Umbilical cord (tissue), 2 donors: Measurements from ENCODE around the gene RNF208. TPM values are rescaled to one million over a fixed set of nuclear protein-coding genes. Genes with fewer than 3 reads are reported as not detected.
A peak's percentile ranks its signal among the peaks of the same experiment; 100 is the strongest.
"Not testable (repeated sequence)": the region's sequence is repeated elsewhere in the genome, so short reads cannot be mapped to it uniquely, and the experiment has no call there.

Experiments
- DNase-seq: peaks from one replicate; pipeline ENCODE4 v3.0.0-alpha.2; 2015; ENCODE audit warnings: low spot score
- total RNA-seq: library from RNA; depleted of rRNA; stranded (reverse); fragments of >200 nt; gene quantifications from one replicate; pipeline ENCODE4 v1.2.3, GENCODE V29; 2014; ENCODE audit warnings: low replicate concordance; ENCODE audit not compliant: insufficient read depth

RNF208 gene
- total RNA-seq, 1 donor from 2014 or later: not detected

DNA sequence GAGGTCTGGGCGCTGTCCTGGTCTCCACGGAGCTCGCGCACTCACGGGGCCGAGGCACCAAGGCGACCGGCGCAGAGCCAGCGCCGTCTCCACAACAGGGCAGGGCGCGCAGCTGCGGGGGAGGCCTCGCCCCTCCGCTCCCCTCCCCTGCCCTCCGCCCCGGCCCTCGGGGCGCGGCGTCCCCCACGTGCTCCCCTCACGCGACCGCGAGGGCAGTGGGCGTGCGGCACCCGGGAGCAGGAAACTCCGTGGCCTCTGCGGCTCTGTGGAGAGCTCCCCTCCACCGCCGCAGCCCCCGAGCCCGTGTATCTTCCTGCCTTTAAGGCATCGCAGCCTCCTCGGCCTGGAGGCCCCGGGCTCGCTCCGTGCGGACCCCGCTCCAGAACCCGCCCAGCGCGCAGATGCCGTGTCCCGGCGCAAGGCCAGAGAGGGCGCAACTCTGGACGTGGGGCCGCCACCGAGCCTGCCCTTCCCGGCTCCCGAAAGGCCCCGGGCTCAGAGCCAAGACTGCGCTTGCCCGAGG lies 18.3 kb upstream of the RNF208 start:
- DNase-seq: peak; percentile 80

DNA sequence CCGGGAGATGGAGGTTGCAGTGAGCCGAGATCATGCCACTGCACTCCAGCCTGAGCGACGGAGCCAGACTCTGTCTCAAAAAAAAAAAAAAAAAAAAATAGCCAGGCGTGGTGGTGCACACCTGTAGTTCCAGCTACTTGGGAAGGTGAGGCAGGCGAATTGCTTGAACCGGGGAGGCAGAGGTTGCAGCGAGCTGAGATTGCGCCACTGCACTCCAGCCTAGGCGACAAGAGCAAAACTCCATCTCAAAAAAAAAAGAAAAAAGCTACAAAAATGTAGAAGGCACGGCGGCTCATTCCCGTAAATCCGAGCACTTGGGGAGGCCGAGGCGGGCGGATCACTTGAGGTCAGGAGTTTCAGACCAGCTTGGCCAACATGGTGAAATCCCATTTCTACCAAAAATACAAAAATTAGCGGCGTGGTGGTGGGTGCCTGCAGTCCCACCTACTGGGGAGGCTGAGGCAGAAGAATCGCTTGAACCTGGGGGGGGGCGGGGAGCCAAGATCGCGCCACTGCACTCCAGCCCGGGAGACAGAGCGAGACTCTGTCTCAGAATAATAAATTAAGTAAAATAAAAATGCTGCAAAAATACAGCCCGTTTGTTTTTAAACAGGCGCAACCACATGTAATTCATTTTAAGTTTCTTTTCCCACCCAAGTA lies 17.6 kb upstream of the RNF208 start:
- not testable (repeated sequence) for DNase-seq

DNA sequence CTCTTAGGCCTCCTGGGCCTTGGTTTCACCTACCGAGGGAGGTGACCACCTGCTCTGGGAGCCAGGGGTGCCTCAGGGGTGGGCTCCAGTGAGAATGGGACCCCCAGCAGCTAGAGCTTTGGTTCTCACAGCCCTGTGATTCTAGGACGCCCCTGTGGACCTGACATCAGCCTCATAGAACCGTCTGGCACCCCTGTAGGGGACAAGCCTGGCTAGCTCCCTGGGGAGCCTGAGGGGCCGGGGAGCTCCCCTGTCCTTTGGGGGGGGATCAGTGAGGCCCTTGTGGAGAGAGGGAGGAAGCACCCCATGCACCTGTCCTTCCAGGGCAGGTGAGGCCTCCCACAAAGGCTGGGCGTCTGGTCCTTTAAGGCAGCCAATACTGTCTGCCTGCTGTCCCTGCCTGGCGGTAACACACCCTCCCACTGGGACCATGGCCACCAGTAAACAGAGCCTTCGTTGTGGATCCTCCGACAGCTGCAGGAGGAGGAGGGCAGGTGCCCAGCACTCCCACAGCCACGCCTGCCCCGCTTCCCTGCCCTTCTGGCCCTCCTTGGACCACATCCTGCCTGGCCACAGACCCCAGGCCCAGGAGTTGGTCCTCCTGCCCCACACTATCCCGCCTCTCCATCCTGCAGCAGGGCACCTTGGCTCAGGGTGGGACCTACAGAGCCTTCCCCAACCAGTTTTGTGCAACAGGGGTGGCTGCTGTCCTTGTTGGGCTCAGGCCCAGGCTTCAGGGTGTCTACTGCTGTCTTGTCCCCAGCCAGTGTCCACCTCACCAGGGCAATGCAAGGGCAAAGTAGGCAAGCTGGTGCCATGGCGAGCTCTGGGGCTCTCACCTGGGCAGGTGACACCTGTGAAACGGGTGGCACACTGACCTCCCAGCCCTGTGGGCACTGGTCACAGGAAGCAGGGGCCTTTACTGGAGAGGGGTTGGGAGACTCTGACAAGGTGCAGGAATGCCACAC lies 16.0 kb upstream of the RNF208 start:
- no peak for DNase-seq

DNA sequence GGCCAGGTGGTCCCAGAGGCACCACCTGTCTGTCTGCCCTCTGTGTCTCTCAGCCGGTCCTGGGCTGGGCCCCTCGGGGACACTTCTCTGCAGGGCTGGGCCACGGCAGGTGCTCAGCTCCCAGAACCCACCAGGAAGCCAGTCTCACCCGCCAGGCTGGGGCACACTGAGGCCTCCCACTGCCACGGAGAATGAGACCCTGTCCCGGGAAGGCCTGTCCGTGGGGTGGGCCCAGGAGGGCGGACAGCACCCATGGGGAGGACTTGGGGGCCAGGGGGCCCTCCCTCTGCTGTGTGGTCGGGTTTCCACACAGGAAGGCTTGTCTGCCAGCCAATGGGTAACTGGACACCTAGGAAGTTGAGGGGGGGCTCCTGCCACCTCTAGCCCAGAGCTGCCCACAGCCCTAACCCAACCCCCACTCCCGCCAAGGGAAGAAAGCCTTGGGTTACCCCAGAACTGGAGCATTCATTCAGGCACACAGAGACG lies 14.9 kb upstream of the RNF208 start:
- no peak for DNase-seq

GRCh38 chr9:137236238-137236935 lies 14.3 kb upstream of the RNF208 start:
- peak; percentile 81 for DNase-seq

- DNase-seq: no peak
Measured at GRCh38 chr9:137235424-137236237, 13.6 kb upstream of the RNF208 start.

- no peak for DNase-seq
Measured at GRCh38 chr9:137234758-137235423, 12.9 kb upstream of the RNF208 start.

- no peak for DNase-seq
Measured at GRCh38 chr9:137234055-137234697, 12.1 kb upstream of the RNF208 start.

GRCh38 chr9:137233143-137233980 lies 11.3 kb upstream of the RNF208 start:
- no peak for DNase-seq

- no peak for DNase-seq
Measured at GRCh38 chr9:137232510-137232909, 10.5 kb upstream of the RNF208 start.

- no peak for DNase-seq
Measured at GRCh38 chr9:137232101-137232500, 10.1 kb upstream of the RNF208 start.

GRCh38 chr9:137231372-137232039 lies 9.5 kb upstream of the RNF208 start:
- DNase-seq: no peak

GRCh38 chr9:137230705-137231371 lies 8.8 kb upstream of the RNF208 start, which contains the start of gene SLC34A3:
Gene SLC34A3, plus strand, starts transcription at chr9:137230901. Its CDS starts 802 bp downstream, at chr9:137231703.
- DNase-seq: no peak

GRCh38 chr9:137229903-137230704 lies 8.1 kb upstream of the RNF208 start:
- DNase-seq: no peak

DNA sequence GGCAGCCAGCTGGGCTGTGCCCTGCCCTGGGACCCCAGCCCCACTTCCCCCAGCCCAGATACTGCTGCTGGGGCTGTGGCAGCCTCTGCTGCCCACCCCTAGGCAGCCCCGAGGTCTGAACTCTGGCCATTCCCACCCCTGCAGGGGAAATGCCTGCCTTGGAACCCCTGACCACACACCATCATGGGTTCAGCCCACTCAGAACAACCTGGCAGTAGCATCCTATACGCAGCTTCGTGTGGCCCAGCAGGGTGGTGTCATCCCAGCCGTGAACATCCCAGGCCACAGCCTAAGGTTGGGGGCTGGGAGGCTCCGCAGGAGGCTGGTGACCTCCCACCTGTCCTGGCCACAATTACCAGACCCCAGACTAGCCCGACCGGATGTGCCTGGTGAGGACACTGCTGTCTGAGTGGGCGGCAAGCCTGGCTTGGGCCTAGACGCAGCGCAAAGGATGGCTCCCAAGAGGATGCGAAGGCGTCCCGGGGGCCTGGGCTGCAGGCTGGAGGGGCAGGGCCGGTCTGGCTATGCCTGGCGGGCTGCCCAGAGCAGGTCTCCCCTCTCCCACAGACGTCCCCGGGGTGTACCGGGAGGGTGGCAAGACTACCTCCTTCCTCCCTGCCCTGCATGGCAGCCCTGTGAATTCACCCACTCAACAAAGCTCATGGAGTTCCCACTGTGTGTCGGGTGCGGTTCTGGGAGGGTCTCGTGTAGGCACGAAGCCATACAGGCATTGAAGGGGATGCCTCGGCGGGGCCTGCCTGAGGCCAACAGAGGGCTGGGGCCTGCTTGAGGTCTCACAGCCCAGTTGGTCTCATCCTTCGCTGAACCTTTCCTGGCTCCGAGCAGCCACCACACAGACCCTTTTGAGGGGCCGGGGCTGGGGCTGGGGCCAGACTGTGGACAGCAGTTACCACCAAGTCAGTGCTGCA lies 7.2 kb upstream of the RNF208 start:
- DNase-seq: no peak
